Measurements from ENCODE around the gene RAP1GAP. TPM values are rescaled to one million over a fixed set of nuclear protein-coding genes. Genes with fewer than 3 reads are reported as not detected.

Gene RAP1GAP
- total and polyA plus RNA-seq, 9 of the 15 experiments (the other 6 are each of a cell fraction or from before 2014, with no cell fraction given) = 0.29 to 30.2 (median 19.2) TPM

GRCh38 chr1:21662426-21663247 lies 6.5 kb downstream of the RAP1GAP start:
- no peak for DNase-seq (ENCODE audit: extremely low read depth in 1 of 4, low spot score in 3 of 4)
- ChIA-PET CTCF (ENCODE audit: low intra/inter-chr PET ratio) (interaction anchor here (0.6 to 0.7 kb wide), 2 partner anchors 98 to 301 kb away, joined by 3 read pairs; no protein-coding TSS in a partner anchor), POLR2A (interaction anchor here (0.6 to 1.5 kb wide), 5 partner anchors 9 to 300 kb away, joined by 3 to 6 read pairs (median 3); no protein-coding TSS in a partner anchor)
- ATAC-seq = no peak
- FAIRE-seq = no peak
- in situ Hi-C loops (cut with MboI) = loop anchor here (25.0 kb wide), 1 partner anchor 150 kb away; the partner anchor contains the start of gene ALPL
- peaks cover 13 to 33% of the 10 kb centered on the region in 2 experiments; a peak in 4 of 5 replicates for H3K4me1 ChIP-seq (replicated peaks in 1 of 2; ENCODE audit: control insufficient read depth in 2 of 2, insufficient read depth in 2 of 2, low read length in 2 of 2)
- H3K27ac ChIP-seq (ENCODE audit: extremely low read depth, low read depth, low read length) = no peak overlapping the region
- H3K36me3 ChIP-seq (ENCODE audit: control insufficient read depth, insufficient read depth, low read length) = peaks cover 8% of the 10 kb centered on the region; the same call in 1 of the 3 replicates
- peaks cover 23% of the 10 kb centered on the region for H4K20me1 ChIP-seq (replicated peaks; ENCODE audit: control insufficient read depth, insufficient read depth, low read length)
- WGBS (ENCODE audit: insufficient coverage, low coverage, missing lambda C conversion rate) = 47% methylated on average over 6 of the region's 6 CpGs
- H3K9me3 ChIP-seq (replicated peaks; ENCODE audit: control insufficient read depth, insufficient read depth, low read depth, low read length) = no peaks in the 10 kb centered on the region
- no peak overlapping the region for H2AFZ ChIP-seq (ENCODE audit: low read depth, low read length)
- no peak overlapping the region for H3K4me2 ChIP-seq (ENCODE audit: insufficient read depth, low read length)
- H3K9me1 ChIP-seq (ENCODE audit: control insufficient read depth, insufficient read depth, low read length) = peaks cover 2% of the 10 kb centered on the region
- no TSS peak for BruUV-seq (replicated peaks)
- no peaks in the 10 kb centered on the region for H3K27me3 ChIP-seq (ENCODE audit: control insufficient read depth in 2 of 2, insufficient read depth in 2 of 2, low read length in 2 of 2)
- no peaks in the 10 kb centered on the region for H3K79me2 ChIP-seq (ENCODE audit: control insufficient read depth, insufficient read depth, low read length)
- no peak for TF ChIP-seq E2F3 (CRISPR knock-in tag; IDR thresholded peaks at IDR 0.05)
- no peak for TF ChIP-seq MCM5 (IDR thresholded peaks at IDR 0.05; ENCODE audit: low read depth)
- TF ChIP-seq SLC30A9 (CRISPR knock-in tag; IDR thresholded peaks at IDR 0.05) = no peak
- no peak for TF ChIP-seq KLF1 (tag; IDR thresholded peaks at IDR 0.05)
- TF ChIP-seq DDX20 (tag; IDR thresholded peaks at IDR 0.05; ENCODE audit: low read depth) = no peak
- TF ChIP-seq E2F5 (CRISPR knock-in tag; IDR thresholded peaks at IDR 0.05) = no peak
- TF ChIP-seq POLR2B (IDR thresholded peaks at IDR 0.05; ENCODE audit: low read depth, partially characterized antibody) = no peak
- TF ChIP-seq RBM25 (IDR thresholded peaks at IDR 0.05; ENCODE audit: low read depth, low read length, severe bottlenecking) = peak; percentile 12
- no peak for TF ChIP-seq ZBTB9 (CRISPR knock-in tag; IDR thresholded peaks at IDR 0.05)
- TF ChIP-seq PHB2 (IDR thresholded peaks at IDR 0.05; ENCODE audit: low read depth) = no peak
- TF ChIP-seq BCOR (IDR thresholded peaks at IDR 0.05) = peak; percentile 47; the same call in 1 of the 2 replicates
- no peak for TF ChIP-seq ZNF551 (CRISPR knock-in tag; IDR thresholded peaks at IDR 0.05)
- no peak for TF ChIP-seq HDGF (IDR thresholded peaks at IDR 0.05)
- no peak for TF ChIP-seq SRSF9 (IDR thresholded peaks at IDR 0.05; ENCODE audit: borderline replicate concordance, low read depth, low read length)
- no peak for TF ChIP-seq ZNF449 (CRISPR knock-in tag; IDR thresholded peaks at IDR 0.05)
- peak; percentile 64 for TF ChIP-seq ZFP36 (IDR thresholded peaks at IDR 0.05; ENCODE audit: low read depth, low read length, partially characterized antibody)
- no peak for TF ChIP-seq BMI1 (IDR thresholded peaks at IDR 0.05; ENCODE audit: low read length)
- TF ChIP-seq ARID2 (IDR thresholded peaks at IDR 0.05) = no peak
- no peak for TF ChIP-seq USF2 (CRISPR knock-in tag; IDR thresholded peaks at IDR 0.05)
- H3K9ac ChIP-seq (ENCODE audit: insufficient read depth in 1 of 2, low read depth in 2 of 2, low read length in 2 of 2) = peak overlapping the region in 1 of 2 experiments; percentile 66; a peak in 1 of 4 replicates
- no peak overlapping the region for H3K4me3 ChIP-seq
- intact Hi-C loops (cut with micrococcal nuclease) = no loop called here

Measured in K562 (cell line).